ENCODE data around the gene PNMT. TPM values are rescaled to one million over a fixed set of nuclear protein-coding genes. Genes with fewer than 3 reads are reported as not detected.
A peak's percentile ranks its signal among the peaks of the same experiment; 100 is the strongest.

Gene PNMT
- total RNA-seq, 3 donors from 2014 or later, result 0.23 to 2.0 (median 1.5) TPM

- H3K4me1 ChIP-seq (ENCODE audit: low read depth), result peaks cover 30% of the 10 kb centered on the region
- ATAC-seq (peak; percentile 12), DNase-seq (no peak)
- no peaks in the 10 kb centered on the region for H3K36me3 ChIP-seq (ENCODE audit: low read depth)
- intact Hi-C loops (cut with DNase I, micrococcal nuclease), result no loop called here
- no peaks in the 10 kb centered on the region for H3K9me3 ChIP-seq
- no peak for TF ChIP-seq CTCF (IDR thresholded peaks at IDR 0.05)
- no peak overlapping the region for H3K4me3 ChIP-seq
These were observed 15.0 kb upstream of the PNMT start for GRCh38 chr17:39653316-39653661.

- DNase-seq (peak; percentile 72 to 89 (median 86)), ATAC-seq (peak; percentile 74)
- Histone ChIP-seq H3K4me3 (no peak overlapping the region), H3K9me3 (no peaks in the 10 kb centered on the region), H3K36me3 (ENCODE audit: low read depth) (no peaks in the 10 kb centered on the region), H3K4me1 (ENCODE audit: low read depth) (peaks cover 30% of the 10 kb centered on the region)
- intact Hi-C loops (cut with DNase I, micrococcal nuclease), result no loop called here
- TF ChIP-seq CTCF (IDR thresholded peaks at IDR 0.05), result peak; percentile 81
These were observed 14.5 kb upstream of the PNMT start for GRCh38 chr17:39653662-39654331.

GRCh38 chr17:39655105-39655504 lies 13.1 kb upstream of the PNMT start:
- Histone ChIP-seq H3K36me3 (ENCODE audit: low read depth) (no peaks in the 10 kb centered on the region), H3K9me3 (no peaks in the 10 kb centered on the region), H3K4me3 (no peak overlapping the region), H3K4me1 (ENCODE audit: low read depth) (peaks cover 30% of the 10 kb centered on the region)
- DNase-seq, result no peak
- intact Hi-C loops (cut with DNase I, micrococcal nuclease), result no loop called here
- no peak for ATAC-seq
- no peak for TF ChIP-seq CTCF (IDR thresholded peaks at IDR 0.05)

GRCh38 chr17:39658346-39658745 lies 9.9 kb upstream of the PNMT start:
- DNase-seq, result no peak
- intact Hi-C loops (cut with DNase I, micrococcal nuclease), result no loop called here
- Histone ChIP-seq H3K4me1 (ENCODE audit: low read depth) (peaks cover 16% of the 10 kb centered on the region), H3K36me3 (ENCODE audit: low read depth) (no peaks in the 10 kb centered on the region), H3K9me3 (no peaks in the 10 kb centered on the region), H3K4me3 (no peak overlapping the region)
- no peak for TF ChIP-seq CTCF (IDR thresholded peaks at IDR 0.05)
- no peak for ATAC-seq

GRCh38 chr17:39658760-39659159 lies 9.5 kb upstream of the PNMT start:
- DNase-seq (no peak), ATAC-seq (no peak)
- Histone ChIP-seq H3K4me1 (ENCODE audit: low read depth) (peaks cover 18% of the 10 kb centered on the region), H3K4me3 (no peak overlapping the region), H3K9me3 (no peaks in the 10 kb centered on the region), H3K36me3 (ENCODE audit: low read depth) (no peaks in the 10 kb centered on the region)
- intact Hi-C loops (cut with DNase I, micrococcal nuclease), result no loop called here
- TF ChIP-seq CTCF (IDR thresholded peaks at IDR 0.05), result no peak
